HG02981 (cell line): Measurements from ENCODE around the gene ADGRB3.

Experiments
- ATAC-seq: cut with Tn5 transposase; IDR thresholded peaks from one replicate; pipeline ENCODE4 v1.9.1; 2021; ENCODE audit warnings: mild to moderate bottlenecking, moderate library complexity; ENCODE audit not compliant: unreplicated experiment

Gene ADGRB3

DNA sequence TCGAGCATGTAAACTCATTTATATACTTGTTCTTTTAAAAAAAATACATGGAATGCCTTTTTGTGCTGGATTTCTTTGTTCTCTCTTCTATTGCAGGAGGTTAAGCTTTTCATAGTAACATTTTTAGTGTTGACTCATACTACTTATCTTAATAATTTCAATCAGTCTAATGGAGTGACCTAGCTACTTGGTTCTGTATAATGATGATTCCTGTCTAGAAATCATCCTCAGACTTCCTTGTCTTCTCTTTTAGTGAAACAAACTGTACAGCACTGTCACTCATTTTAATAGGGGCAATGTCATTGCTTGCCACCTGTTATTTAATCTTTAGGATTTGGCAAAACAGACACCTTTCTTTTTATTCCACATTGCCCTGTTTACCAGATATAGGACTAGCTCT, 62.3 kb downstream of the ADGRB3 start:
- no peak for ATAC-seq

DNA sequence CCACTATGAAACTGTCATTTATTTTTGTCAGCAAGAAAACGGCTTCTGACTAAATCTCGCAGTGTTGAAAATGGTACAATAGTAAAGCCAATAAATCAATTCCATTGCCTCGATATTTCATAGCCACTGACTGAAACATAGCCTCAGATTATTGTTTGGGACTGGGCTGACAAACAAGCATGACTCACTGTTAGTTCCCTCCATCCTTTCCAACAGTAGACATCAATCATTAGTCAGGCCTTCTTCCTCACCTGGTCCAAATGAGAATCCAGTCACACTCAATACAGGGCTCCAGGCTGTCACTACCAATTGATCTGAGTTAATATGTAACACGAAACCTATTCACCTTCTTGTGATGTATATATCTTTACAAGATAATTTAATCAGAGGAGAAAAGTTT, 66.1 kb downstream of the ADGRB3 start:
- ATAC-seq: no peak

DNA sequence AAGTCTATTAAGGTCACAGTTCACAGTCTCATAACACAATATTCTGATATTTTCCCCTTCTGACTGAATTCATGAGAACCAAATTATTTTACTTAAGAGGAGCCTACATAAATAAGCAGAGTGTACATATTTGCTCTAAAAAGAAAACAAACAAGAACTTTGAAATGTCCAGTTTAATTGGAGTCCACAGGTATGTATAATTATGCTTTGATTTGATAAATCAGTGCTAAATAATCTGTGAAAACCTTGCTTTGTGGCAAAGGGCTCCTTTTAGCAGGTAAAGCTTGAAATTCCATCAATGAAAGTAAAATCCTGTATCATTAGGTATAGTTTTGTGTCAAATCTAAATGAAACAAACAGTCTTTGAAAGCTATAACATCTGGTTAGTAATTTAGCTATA, 69.4 kb downstream of the ADGRB3 start:
- ATAC-seq: no peak

DNA sequence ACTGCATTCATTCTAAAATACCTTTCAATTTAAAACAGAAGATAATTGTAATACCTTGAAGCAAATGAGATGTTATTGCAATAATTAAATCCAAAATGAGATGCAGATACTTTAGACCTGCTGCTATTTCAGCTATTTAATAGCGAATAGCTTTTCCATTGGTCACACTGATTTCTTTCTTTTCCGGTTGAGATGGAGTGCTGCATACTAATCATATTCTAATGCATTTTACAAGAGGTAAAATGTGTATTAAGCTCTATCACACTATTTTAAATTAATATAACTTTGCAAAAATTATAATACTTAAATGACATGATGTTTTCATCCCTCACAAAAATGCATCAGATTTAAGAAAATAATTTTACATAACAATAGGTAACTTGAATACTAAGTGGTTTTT, 74.0 kb downstream of the ADGRB3 start:
- ATAC-seq: no peak

DNA sequence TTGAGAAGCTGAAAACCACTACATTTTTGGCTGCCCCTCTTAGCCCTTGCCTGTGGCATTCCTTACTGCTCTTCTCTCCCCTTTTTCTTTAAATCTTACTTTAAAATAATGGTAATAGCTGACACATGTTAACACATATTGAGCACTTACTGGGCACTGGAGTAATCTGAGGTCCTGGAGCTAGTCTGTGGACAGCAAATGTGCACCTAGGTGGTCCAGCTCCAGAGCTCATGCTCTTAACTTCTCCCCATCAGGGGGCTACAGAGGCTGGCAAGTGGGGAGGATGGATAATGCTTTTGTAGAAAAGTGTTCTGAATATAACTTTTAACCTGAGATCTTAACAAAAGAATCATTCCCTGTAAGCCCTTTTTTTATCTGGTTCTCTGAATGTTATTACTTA, 74.8 kb downstream of the ADGRB3 start:
- no peak for ATAC-seq

DNA sequence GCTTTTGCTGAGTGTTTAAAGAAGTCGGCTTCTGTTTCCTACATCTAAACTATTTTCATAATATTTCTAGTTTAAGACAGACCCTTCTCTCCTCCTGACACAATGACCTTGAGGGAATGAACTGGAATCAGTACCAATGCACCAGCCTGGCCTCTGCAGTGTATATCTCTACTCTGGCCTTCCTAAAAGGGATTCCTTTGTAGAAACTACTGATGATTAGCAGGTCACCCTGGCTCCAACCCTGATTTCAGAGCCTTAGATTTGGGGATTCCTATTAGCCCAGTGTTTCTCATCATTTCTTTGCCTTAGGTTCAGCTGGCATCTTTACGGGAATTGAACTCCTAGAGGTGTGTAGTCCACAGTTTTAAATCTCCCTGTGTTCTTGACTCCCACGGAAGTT, 75.4 kb downstream of the ADGRB3 start:
- no peak for ATAC-seq

DNA sequence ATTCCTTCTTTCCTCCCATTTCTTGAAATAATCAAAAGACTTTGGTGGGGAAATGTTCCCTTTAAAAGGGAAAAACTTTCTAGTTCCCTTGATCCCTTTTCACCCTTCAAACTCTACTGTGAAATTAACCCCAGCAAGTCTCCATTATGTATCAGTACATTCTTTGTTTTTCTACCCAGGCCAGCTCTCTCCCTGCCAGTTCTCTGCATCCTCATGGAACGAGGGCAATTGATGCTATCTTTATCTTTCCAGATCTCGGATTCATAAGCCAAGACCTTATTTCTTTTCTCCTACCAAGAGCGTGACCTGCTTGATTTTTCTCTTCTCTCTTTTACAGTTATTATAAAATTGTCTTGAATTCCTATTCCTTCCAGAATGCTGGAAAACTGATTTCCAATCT, 75.8 kb downstream of the ADGRB3 start:
- ATAC-seq: no peak

DNA sequence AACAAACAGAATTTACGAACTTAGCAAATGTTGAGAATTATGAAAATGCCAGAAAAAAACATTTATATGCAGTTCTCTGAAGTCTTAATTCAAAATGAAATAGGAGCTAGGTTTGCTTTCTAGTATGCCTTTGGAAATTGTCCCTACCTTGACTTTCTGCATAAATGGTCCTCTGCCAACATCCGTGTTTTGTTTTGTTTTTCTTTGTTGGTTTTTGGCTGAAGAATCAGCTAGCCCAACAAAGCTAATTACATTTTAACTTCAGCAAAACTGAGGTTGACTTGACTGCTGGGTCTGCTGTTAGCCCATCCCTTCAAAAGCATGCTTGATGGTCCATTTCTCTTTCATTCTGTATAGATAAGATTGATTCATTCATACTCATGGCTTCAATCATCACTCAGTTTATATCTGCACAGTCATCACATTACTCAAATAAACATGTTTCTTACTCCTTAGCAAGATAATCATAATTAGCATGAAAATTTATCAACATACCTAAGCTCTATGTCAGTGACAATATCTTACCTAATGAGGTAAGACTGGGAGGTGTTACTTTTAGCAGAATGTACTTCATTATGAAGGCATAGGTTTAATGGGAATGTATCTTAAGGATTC, 76.4 kb downstream of the ADGRB3 start:
- ATAC-seq: no peak

DNA sequence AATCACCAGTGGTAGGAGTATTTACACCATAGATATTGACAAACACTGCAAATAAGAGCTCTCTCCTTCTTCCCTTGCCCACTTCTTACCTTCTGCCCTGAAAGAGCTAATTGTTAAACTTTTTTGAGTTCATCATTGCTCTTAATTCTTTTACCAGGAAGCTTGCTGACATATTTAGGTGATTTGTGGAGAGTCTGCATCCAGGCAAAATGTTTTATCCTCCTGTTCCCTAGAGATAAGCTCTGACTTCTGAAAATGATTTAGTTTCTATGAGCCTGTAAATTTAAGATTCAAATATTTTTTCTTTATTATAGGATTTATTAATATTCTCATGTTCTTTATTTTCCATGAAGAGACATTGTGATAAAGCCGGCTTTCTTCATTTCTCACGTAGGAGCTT, 81.5 kb downstream of the ADGRB3 start:
- ATAC-seq: no peak

DNA sequence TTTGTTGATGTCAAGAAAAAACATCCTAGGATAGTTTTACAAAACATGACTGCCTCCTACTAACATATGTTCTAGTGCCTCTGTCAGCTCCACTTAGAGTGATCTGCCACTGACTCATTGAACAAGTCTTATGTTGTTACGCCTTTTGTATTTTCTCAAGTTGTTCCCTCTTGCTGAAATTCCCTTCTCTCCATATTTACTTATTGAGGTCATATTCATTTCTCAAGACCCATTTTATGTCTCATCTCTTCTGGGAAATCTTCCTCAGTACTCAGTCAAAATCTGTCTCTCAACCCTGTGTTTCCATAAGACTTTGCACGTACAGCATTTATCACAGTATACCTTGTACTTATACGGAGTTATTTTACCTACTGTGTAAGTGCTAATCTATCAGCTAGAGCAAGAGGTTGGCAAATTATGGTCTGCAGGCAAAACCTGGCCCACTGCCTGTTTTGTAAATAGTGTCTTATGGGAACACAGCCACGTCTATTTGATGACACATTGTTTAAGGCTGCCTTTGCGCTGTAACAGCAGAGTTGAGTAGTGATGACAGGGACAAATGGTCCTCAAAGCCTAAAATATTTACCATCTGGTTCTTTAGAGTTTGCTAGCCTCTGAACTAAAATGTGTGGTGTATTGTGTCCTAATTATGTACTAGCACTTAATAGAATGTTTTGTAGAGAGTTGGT, 83.4 kb downstream of the ADGRB3 start:
- no peak for ATAC-seq

DNA sequence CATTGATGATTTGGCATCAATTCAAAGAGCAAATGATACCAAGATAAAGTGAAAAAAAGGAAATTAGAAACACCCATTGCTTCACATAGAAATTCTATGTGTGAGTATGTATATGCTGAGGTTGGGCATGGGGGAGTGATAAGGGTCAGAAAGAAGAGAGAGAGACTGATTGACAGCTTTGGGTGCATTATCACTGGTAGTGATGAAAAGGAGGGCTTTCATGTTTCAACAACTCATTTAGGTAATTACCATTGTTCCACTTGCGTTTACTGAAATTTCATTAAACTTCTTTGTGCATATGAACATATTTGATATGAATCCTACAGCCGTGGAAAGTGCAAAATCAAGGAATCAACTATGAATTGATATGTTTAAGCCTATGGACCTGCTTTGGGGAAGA, 84.7 kb downstream of the ADGRB3 start:
- no peak for ATAC-seq

DNA sequence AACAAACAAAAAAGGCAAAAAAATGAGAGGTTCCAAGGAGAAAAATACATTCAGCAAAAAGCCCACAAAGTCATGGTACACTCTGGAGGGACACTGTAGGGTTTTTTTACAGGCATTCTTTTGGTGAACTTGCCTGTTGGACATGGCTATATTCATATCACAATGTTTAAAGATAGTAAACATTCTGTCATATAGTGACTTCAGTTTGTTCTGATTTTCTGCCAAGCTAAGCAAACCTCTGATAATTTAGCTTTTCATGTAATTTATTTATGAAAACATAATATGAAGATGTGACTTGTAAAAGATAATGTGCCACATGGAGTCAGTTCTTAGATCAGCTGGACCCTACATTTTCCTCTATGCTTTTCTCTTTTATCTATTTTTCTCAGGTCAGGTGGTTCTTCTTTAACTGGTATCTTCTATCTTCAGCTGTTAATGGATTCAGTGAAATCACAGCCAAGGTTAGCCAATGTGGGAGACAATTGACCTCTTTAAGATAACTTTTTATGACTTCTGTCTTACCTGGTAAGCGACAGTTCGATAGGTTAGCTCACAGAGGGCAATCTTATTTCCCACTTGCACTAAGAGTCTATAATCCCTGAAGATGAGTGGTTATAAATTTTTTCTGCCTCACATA, 87.9 kb downstream of the ADGRB3 start:
- no peak for ATAC-seq

DNA sequence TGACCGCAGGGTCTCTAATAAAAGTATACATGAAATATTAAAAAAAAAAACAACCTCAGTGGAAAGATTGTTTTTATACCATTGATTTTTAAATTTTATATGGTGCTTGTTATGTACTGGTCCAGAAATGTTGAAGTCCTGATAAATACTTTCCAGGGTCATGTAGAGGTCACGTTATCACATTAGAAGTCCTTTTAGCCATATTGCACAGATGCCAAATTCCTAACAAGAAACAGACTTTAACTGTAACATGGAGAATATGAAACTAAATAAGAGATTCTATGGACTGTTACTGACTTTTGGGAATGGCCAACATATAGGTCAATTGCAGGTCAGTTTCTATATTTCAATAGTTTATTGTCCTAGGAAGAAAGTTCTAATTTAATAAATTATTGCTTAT, 89.0 kb downstream of the ADGRB3 start:
- no peak for ATAC-seq

DNA sequence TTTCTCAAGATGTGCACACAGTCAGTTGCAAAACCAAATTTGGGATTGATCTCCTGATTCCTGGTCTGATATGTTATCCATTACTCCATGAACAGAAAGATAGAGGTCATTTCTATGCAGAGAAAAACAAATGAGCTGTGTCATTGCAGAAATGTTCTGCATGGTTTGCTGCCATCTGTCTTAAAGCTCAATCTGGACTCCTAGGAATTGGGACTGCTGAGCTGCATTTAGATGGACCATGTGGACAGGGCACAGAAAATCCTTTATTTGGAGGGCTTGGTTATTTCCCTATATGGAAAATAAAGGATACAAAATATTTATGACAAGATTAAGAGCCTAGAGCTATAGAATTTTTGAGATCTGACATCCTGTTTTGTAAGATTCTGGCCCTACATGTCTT, 91.3 kb downstream of the ADGRB3 start:
- no peak for ATAC-seq

DNA sequence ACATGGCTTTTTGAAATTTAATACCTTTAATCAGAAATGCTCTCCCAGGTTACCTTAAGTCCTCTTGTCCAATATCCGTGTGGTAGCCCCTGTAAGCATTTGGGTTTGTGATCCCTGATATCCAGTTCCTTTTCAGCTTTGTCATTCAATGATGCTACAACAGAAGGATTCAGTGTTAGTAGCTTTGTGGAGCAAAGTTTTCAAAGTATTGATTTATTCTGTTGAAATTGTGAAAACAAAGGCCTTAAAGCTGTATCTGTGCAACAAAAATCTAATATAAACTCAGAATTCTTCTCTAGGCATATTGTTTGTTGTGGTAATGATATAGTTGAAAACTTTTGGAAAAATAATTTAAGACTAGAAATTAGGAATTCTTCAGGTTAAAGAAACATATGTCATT, 91.9 kb downstream of the ADGRB3 start:
- no peak for ATAC-seq

DNA sequence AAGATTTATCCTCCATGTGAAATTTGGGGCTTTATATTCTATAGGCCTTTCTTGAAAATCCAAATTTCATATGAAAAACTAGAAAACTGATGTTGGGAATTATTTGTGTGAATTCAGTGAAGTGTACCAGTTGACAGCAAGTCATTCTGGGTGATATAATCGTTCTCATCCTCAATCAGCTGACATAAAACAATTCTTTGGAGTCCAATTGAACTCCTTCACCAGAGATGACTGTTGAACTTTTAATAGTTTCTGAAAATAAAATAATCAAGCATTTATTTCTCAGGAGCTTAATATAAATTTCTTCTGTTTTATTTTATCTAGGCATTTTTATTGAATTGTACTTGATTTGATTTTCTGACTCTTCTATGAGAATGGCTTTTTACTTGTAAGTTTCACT, 92.6 kb downstream of the ADGRB3 start:
- no peak for ATAC-seq

DNA sequence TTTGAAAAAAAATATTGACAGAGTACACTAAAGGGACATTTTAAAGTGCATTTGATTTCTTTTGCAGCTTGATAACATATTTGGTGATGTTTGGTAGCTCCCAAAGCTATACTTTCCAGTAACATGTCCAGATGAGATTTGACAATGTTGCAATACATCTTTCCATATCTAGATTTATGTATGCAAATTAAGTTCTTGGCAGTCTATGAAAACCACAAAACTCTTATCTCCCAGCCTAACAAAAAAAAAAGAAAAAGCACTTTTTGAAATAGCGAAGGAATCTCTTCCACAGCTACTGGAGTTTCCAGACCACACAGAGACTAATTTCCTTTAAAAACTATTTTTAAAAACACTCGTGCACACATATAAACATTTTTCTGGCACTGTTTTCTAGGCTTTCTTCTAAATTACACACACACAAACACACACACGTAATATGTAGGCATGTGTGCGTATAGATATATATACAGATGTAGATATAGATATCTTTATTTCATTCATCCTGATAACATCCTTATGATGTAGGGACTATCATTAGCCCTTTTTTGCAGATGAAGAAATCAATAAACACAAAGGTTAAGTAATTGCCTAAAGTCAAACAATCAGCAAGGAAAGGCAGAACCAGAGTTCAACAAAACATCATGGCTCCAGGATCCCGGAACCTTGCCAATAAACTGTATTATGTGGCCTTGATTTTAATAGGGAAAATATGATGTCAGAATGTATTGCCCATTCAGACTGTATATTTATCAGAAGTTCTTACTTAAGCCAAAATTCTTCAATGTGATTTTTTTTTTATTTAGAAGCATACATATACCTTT, 93.3 kb downstream of the ADGRB3 start:
- no peak for ATAC-seq

DNA sequence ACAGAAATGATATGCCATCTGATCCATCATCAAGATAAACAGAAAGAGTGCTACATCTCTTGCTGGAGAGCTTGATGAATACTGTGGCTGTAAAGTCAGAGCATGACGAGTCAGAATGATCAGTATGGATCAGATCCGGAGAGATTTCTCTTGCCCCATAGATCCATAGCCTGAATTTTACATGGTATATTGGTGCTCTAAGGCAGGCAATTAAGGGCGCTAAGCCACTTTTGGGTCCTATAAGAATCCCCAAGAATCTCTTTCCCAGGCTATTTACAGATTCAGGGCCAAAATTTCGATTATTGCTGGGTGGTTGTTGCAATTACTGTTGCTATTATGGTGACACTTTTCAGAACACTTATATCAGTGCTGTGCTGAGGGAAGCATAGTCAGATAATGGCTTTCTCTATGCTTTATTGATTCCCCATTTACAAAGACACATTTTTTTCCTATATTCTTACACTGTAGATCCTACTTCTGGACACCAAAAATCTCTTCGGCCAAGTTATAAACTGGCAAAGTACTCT, 94.4 kb downstream of the ADGRB3 start:
- ATAC-seq: no peak

DNA sequence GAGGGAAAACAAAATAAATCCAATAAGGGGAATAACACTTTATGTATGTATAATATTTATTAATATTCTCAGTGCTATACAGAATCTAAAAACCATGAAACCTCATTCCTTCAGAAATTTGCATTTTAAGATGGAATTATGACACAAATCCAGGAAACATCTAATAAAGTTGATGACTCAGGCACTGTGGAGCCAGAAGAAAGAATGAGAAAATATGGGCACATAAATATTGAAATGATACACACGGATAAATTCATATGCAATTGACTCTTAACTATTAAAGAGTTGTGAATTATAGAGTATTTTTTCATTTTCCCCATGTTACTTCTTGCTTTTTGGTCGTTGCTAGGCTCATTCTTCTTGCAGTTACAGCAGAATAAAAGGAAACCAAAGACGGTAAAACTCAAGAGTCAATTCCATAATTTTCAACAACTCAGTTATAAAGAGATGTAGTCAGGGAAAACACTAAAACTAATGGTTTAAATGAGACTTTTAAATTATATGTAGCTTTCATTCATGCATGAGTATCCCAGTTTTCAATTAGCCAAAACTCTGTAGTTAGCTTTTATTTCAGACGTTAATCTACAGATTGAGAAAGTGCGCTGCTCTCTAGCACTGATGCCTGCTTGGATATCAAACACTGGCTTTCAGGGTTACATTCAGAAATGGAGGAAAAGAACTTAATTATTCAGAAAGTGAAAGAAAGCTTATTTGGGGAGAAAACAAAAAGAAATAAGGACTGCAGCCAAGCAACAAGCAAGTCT, 95.4 kb downstream of the ADGRB3 start:
- ATAC-seq: no peak

DNA sequence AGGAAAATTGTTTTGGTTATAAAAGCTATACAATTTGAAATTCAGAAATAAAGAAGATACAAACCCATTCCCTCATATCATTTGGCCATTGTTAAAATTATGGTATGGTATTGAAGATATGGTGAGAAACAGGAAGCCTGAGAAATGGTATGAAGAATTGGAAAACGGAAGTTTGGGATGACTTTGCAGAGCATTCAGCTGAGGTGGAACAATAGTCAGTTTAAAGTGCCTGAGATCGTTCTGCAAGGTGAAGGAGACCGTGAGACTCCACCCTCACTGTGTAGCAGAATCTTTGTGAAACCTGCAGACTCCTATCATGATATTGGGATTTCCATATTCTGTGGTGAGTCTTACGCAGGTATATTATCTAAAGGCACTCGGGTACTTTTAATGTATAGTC, 97.3 kb downstream of the ADGRB3 start:
- no peak for ATAC-seq

DNA sequence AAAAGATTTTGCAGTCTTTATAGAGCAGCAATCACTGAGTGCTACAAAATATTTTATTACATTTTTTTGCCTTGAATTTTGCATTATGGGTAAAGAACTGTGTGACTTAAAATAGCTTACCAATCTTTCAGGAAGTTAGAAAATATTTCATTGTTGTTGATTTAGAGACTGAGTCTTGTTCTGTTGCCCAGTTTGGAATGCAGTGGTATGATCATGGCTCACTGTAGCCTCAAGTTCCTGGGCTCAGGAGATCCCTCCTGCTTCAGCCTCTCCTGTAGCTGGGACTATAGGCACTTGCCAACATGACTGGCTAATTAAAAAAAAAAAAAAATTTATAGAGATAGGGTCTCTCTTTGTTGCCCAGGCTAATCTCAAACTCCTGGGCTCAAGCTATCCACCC, 100.8 kb downstream of the ADGRB3 start:
- ATAC-seq: no peak
